Measurements from ENCODE around the gene CAT. TPM values are rescaled to one million over a fixed set of nuclear protein-coding genes. Genes with fewer than 3 reads are reported as not detected.

CAT gene
- total RNA-seq, 3 donors from 2014 or later = 75.7 to 111 (median 89.5) TPM

DNA sequence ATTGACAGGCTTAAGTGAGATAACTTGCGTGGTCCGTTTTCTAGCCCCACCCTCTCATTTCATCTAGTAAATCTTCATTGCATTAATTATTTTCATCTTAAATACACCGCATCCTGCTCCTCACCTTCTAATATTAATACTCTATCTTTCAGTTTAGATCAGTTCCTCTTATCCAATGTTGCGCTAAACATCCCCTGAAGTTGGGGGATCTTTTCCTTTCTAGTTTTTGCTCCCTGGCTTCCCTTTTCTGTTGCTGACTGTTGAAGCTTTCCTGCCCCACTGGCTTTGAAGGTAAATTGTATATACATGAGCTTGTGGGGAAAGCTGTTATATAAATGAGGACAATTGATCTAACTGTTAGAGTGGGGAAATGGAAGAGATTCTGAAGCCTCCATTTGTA lies 7.2 kb downstream of the CAT start:
- TF ChIP-seq, protein P1, sequence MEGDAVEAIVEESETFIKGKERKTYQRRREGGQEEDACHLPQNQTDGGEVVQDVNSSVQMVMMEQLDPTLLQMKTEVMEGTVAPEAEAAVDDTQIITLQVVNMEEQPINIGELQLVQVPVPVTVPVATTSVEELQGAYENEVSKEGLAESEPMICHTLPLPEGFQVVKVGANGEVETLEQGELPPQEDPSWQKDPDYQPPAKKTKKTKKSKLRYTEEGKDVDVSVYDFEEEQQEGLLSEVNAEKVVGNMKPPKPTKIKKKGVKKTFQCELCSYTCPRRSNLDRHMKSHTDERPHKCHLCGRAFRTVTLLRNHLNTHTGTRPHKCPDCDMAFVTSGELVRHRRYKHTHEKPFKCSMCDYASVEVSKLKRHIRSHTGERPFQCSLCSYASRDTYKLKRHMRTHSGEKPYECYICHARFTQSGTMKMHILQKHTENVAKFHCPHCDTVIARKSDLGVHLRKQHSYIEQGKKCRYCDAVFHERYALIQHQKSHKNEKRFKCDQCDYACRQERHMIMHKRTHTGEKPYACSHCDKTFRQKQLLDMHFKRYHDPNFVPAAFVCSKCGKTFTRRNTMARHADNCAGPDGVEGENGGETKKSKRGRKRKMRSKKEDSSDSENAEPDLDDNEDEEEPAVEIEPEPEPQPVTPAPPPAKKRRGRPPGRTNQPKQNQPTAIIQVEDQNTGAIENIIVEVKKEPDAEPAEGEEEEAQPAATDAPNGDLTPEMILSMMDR (IDR thresholded peaks at IDR 0.05) = no peak
- H3K36me3 ChIP-seq (ENCODE audit: low read depth) = peaks cover 4% of the 10 kb centered on the region
- ATAC-seq (no peak), DNase-seq (no peak)
- H3K4me3 ChIP-seq = no peak overlapping the region
- H3K9me3 ChIP-seq = no peaks in the 10 kb centered on the region
- intact Hi-C loops (cut with DNase I, micrococcal nuclease) = no loop called here
- H3K4me1 ChIP-seq (ENCODE audit: low read depth) = no peaks in the 10 kb centered on the region

DNA sequence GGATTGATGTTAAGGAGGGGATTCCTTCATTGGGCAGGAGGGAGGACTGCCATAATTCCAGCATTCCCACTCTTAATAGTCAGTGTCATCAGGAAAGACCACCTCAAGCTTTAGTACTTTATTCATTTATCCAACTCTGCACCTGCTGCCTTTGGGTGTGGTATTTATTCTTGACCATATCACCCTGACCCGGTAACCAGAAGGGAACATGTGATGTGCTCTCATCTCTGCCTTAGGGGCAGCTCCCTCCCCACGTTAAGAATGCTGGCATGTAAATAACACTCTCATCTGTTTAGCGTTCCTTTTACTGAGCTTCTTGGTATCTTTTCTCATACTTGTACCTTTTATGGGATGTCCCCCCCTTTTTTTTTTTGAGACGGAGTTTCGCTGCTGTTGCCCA lies 7.7 kb downstream of the CAT start:
- DNase-seq (no peak), ATAC-seq (no peak)
- Histone ChIP-seq H3K9me3 (no peaks in the 10 kb centered on the region), H3K36me3 (ENCODE audit: low read depth) (peaks cover 8% of the 10 kb centered on the region), H3K4me1 (ENCODE audit: low read depth) (no peaks in the 10 kb centered on the region), H3K4me3 (no peak overlapping the region)
- TF ChIP-seq, protein P1 (IDR thresholded peaks at IDR 0.05) = no peak
- intact Hi-C loops (cut with DNase I, micrococcal nuclease) = no loop called here

DNA sequence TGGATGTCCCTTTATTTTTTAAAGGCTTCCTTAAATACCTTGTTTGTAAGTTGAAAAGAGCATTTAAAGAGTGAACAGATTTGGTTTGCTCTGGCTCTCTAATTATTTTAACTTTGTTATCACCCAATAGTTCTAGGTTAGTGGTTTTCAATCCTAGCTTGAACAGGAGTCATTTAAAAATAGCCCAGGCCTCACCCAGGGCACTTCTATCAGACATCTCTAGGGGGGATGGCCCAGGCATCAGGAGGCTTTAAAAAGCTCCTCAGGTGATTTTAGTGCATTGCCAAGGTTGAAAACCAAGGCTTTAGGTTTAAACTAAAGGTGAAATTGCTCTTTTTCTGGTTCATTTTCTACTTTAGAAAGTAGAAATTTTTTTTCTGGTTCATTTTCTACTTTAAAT lies 8.3 kb downstream of the CAT start:
- ATAC-seq (no peak), DNase-seq (no peak)
- H3K36me3 ChIP-seq (ENCODE audit: low read depth) = peaks cover 13% of the 10 kb centered on the region
- H3K4me3 ChIP-seq = no peak overlapping the region
- H3K9me3 ChIP-seq = no peaks in the 10 kb centered on the region
- no peaks in the 10 kb centered on the region for H3K4me1 ChIP-seq (ENCODE audit: low read depth)
- intact Hi-C loops (cut with DNase I, micrococcal nuclease) = no loop called here
- TF ChIP-seq, protein P1 (IDR thresholded peaks at IDR 0.05) = no peak

DNA sequence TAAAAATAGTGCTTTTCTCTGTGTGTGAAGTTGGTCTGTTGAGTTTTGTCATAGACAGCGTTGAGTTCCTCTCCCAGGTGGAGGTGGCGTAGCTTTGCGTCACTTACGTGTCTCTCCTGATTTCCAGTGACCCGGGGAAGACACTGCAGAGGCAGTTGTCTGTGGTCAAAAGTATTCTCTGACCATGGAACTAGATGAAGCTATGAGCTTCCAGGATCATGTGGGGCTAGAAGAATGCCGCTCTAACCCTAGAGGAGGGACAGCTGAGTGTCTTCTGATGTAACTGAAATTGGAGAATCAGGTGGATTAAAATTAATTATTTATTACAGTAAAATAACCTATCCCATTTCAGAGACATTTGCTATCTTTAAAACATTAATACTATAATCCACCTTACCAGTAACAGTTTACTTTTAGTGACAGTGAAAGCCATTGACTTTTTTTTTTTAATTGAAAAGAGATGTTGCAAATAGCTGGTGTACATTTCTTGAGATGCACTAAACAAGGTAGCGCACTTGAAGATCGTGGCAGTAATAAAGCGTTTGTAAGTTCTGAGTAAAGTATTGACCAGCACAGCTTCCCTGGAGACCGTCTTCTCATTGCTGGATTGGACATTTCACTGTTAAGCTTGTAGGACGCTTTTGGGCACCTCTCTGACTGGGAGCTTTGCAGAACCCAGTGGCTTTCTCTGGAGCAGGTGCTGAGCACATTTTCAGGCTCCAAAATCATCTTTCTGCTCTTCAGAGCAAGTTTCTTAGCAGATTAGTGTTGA lies 9.7 kb downstream of the CAT start:
- Histone ChIP-seq H3K36me3 (ENCODE audit: low read depth) (peaks cover 17% of the 10 kb centered on the region), H3K4me3 (no peak overlapping the region), H3K4me1 (ENCODE audit: low read depth) (no peaks in the 10 kb centered on the region), H3K9me3 (no peaks in the 10 kb centered on the region)
- ATAC-seq = no peak
- intact Hi-C loops (cut with DNase I, micrococcal nuclease) = no loop called here
- no peak for DNase-seq
- TF ChIP-seq, protein P1 (IDR thresholded peaks at IDR 0.05) = no peak

DNA sequence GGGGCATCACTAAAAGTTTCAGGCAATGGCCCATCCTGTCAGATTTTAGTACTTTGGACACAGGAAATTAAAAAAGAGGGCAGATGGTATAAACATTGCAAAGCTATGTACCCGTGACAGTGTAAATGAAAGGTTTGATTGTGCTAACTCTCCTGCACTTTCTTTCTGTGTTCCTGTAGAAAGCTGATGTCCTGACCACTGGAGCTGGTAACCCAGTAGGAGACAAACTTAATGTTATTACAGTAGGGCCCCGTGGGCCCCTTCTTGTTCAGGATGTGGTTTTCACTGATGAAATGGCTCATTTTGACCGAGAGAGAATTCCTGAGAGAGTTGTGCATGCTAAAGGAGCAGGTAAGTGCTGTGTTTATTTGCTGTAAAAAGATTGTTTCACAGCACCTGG lies 10.3 kb downstream of the CAT start:
- peaks cover 17% of the 10 kb centered on the region for H3K36me3 ChIP-seq (ENCODE audit: low read depth)
- no peak overlapping the region for H3K4me3 ChIP-seq
- no peak for DNase-seq
- H3K4me1 ChIP-seq (ENCODE audit: low read depth) = no peaks in the 10 kb centered on the region
- no peaks in the 10 kb centered on the region for H3K9me3 ChIP-seq
- no peak for ATAC-seq
- TF ChIP-seq, protein P1 (IDR thresholded peaks at IDR 0.05) = no peak
- intact Hi-C loops (cut with DNase I, micrococcal nuclease) = no loop called here

Data from mucosa of descending colon (tissue), 3 donors.